ENCODE measurements around the gene LGALS7. TPM values are rescaled to one million over a fixed set of nuclear protein-coding genes. Genes with fewer than 3 reads are reported as not detected.
A peak's percentile ranks its signal among the peaks of the same experiment; 100 is the strongest.
"Not testable (repeated sequence)": the region's sequence is repeated elsewhere in the genome, so short reads cannot be mapped to it uniquely, and the experiment has no call there.

Gene LGALS7
- total RNA-seq (2022) = 1.1 TPM in 1 of 2 replicates, not detected in the other
- not detected for Bru-seq, nascent RNA
- not detected for BruChase-seq, experiment 1, labeled RNA remaining after a 6-hour chase
- not detected for BruChase-seq, experiment 2, labeled RNA remaining after a 2-hour chase
- long read RNA-seq = 0 reads

GRCh38 chr19:38773469-38774177 is at the start of gene LGALS7:
Gene LGALS7 (minus strand): TSS chr19:38773517. CDS start chr19:38773492, 25 bp downstream.
- peak within 1 kb of the TSS; percentile 69 for H3K27ac Mint-ChIP-seq (ENCODE audit: low read depth, unreplicated experiment)
- DNase-seq (ENCODE audit: unreplicated experiment) = no peak
- TF ChIP-seq CTCF (IDR thresholded peaks at IDR 0.05; ENCODE audit: unreplicated experiment) = no peak
- intact Hi-C loops (cut with micrococcal nuclease) = loop anchor here (2.0 kb wide), 1 partner anchor 57 kb away; the partner anchor contains the start of gene ECH1
- no TSS peak for BruUV-seq (replicated peaks)
- ChIA-PET POLR2A (interaction anchor here (2.4 kb wide), 1 partner anchor 20 kb away, joined by 18 read pairs; no protein-coding TSS in a partner anchor), CTCF (no interaction called here)
- no peak within 1 kb of the TSS for H3K4me3 Mint-ChIP-seq (ENCODE audit: unreplicated experiment)
- H3K27me3 Mint-ChIP-seq (ENCODE audit: insufficient read depth, unreplicated experiment) = no peaks in the 10 kb centered on the region
- H3K9me3 Mint-ChIP-seq (ENCODE audit: unreplicated experiment) = no peaks in the 10 kb centered on the region
- no peaks in the 10 kb centered on the region for H3K36me3 Mint-ChIP-seq (ENCODE audit: insufficient read depth, unreplicated experiment)
- peaks cover 15% of the 10 kb centered on the region for H3K4me1 Mint-ChIP-seq (ENCODE audit: insufficient read depth, unreplicated experiment)

- H3K27ac Mint-ChIP-seq (ENCODE audit: low read depth, unreplicated experiment); DNase-seq (ENCODE audit: unreplicated experiment); H3K4me3 Mint-ChIP-seq (ENCODE audit: unreplicated experiment); H3K4me1 Mint-ChIP-seq (ENCODE audit: insufficient read depth, unreplicated experiment); intact Hi-C loops (cut with micrococcal nuclease); H3K9me3 Mint-ChIP-seq (ENCODE audit: unreplicated experiment); BruUV-seq (replicated peaks); H3K27me3 Mint-ChIP-seq (ENCODE audit: insufficient read depth, unreplicated experiment): not testable (repeated sequence)
- ChIA-PET CTCF (interaction anchor here (0.7 kb wide), 1 partner anchor 424 kb away, joined by 3 read pairs; no protein-coding TSS in a partner anchor), POLR2A (interaction anchor here (1.5 kb wide), 1 partner anchor 56 kb away, joined by 3 read pairs; no protein-coding TSS in a partner anchor)
- peaks cover 38% of the 10 kb centered on the region for H3K36me3 Mint-ChIP-seq (ENCODE audit: insufficient read depth, unreplicated experiment)
Observed at GRCh38 chr19:38821230-38821825, 48.0 kb upstream of the LGALS7 start.

GRCh38 chr19:38819231-38819920 is 46.1 kb upstream of the LGALS7 start:
- intact Hi-C loops (cut with micrococcal nuclease) = no loop called here
- Mint-ChIP-seq H3K9me3 (ENCODE audit: unreplicated experiment) (peaks cover 5% of the 10 kb centered on the region), H3K27me3 (ENCODE audit: insufficient read depth, unreplicated experiment) (no peaks in the 10 kb centered on the region), H3K4me3 (ENCODE audit: unreplicated experiment) (no peak overlapping the region), H3K4me1 (ENCODE audit: insufficient read depth, unreplicated experiment) (peaks cover 4% of the 10 kb centered on the region), H3K36me3 (ENCODE audit: insufficient read depth, unreplicated experiment) (peaks cover 34% of the 10 kb centered on the region), H3K27ac (ENCODE audit: low read depth, unreplicated experiment) (no peak overlapping the region)
- no peak for TF ChIP-seq CTCF (IDR thresholded peaks at IDR 0.05; ENCODE audit: unreplicated experiment)
- BruUV-seq (replicated peaks) = no TSS peak
- CTCF ChIA-PET = no interaction called here
- POLR2A ChIA-PET = interaction anchor here (0.6 to 1.5 kb wide), 2 partner anchors 35 to 54 kb away, joined by 3 read pairs; no protein-coding TSS in a partner anchor
- DNase-seq (ENCODE audit: unreplicated experiment) = no peak

- no peaks in the 10 kb centered on the region for H3K27me3 Mint-ChIP-seq (ENCODE audit: insufficient read depth, unreplicated experiment)
- CTCF ChIA-PET = interaction anchor here (0.7 kb wide), 1 partner anchor 180 kb away, joined by 4 read pairs; no protein-coding TSS in a partner anchor
Observed at GRCh38 chr19:38817081-38817480, 43.8 kb upstream of the LGALS7 start.

More at GRCh38 chr19:38817081-38817480, 43.8 kb upstream of the LGALS7 start:
- no TSS peak for BruUV-seq (replicated peaks)
- H3K4me1 Mint-ChIP-seq (ENCODE audit: insufficient read depth, unreplicated experiment) = peaks cover 4% of the 10 kb centered on the region
- TF ChIP-seq CTCF (IDR thresholded peaks at IDR 0.05; ENCODE audit: unreplicated experiment) = no peak
- POLR2A ChIA-PET = interaction anchor here (1.5 kb wide), 1 partner anchor 18 kb away, joined by 5 read pairs; no protein-coding TSS in a partner anchor
- no peaks in the 10 kb centered on the region for H3K9me3 Mint-ChIP-seq (ENCODE audit: unreplicated experiment)
- no peak overlapping the region for H3K27ac Mint-ChIP-seq (ENCODE audit: low read depth, unreplicated experiment)
- intact Hi-C loops (cut with micrococcal nuclease) = no loop called here
- peaks cover 24% of the 10 kb centered on the region for H3K36me3 Mint-ChIP-seq (ENCODE audit: insufficient read depth, unreplicated experiment)
- no peak overlapping the region for H3K4me3 Mint-ChIP-seq (ENCODE audit: unreplicated experiment)
- no peak for DNase-seq (ENCODE audit: unreplicated experiment)
